Activated T-helper 1 cell treated with Interleukin-2 at 50 U/mL for 16 hours (primary cell): ENCODE data around the gene NRXN3.
"Not testable (repeated sequence)": the region's sequence is repeated elsewhere in the genome, so short reads cannot be mapped to it uniquely, and the experiment has no call there.

Source experiments
- DNase-seq: peaks from one replicate; pipeline ENCODE4 v3.0.0-alpha.2; 2020; ENCODE audit warnings: low read depth

The NRXN3 gene

GRCh38 chr14:79011920-79012204, 841.7 kb downstream of the NRXN3 start:
- DNase-seq, result no peak

GRCh38 chr14:79016828-79017505, 846.8 kb downstream of the NRXN3 start:
- no peak for DNase-seq

GRCh38 chr14:79017561-79017960, 847.4 kb downstream of the NRXN3 start:
- no peak for DNase-seq

GRCh38 chr14:79018836-79019235, 848.7 kb downstream of the NRXN3 start:
- DNase-seq, result no peak

GRCh38 chr14:79019898-79020297, 849.7 kb downstream of the NRXN3 start:
- DNase-seq, result not testable (repeated sequence)

GRCh38 chr14:79021766-79022165, 851.6 kb downstream of the NRXN3 start:
- DNase-seq, result no peak

GRCh38 chr14:79027138-79027537, 857.0 kb downstream of the NRXN3 start:
- no peak for DNase-seq

- no peak for DNase-seq
These were observed 858.1 kb downstream of the NRXN3 start for GRCh38 chr14:79028281-79028680.

- no peak for DNase-seq
These were observed 866.3 kb downstream of the NRXN3 start for GRCh38 chr14:79036441-79036840.

- DNase-seq, result no peak
These were observed 866.9 kb downstream of the NRXN3 start for GRCh38 chr14:79037106-79037505.

GRCh38 chr14:79037593-79037992, 867.4 kb downstream of the NRXN3 start:
- DNase-seq, result no peak

GRCh38 chr14:79040790-79041189, 870.6 kb downstream of the NRXN3 start:
- DNase-seq, result no peak

GRCh38 chr14:79043194-79043889, 873.2 kb downstream of the NRXN3 start:
- no peak for DNase-seq

GRCh38 chr14:79044894-79045624, 874.9 kb downstream of the NRXN3 start:
- DNase-seq, result no peak

GRCh38 chr14:79050787-79051727, 880.9 kb downstream of the NRXN3 start:
- DNase-seq, result no peak

GRCh38 chr14:79051742-79052141, 881.6 kb downstream of the NRXN3 start:
- DNase-seq, result no peak

- DNase-seq, result no peak
These were observed 886.7 kb downstream of the NRXN3 start for GRCh38 chr14:79056879-79057278.

- DNase-seq, result no peak
These were observed 887.2 kb downstream of the NRXN3 start for GRCh38 chr14:79057333-79057732.

- DNase-seq, result no peak
These were observed 892.1 kb downstream of the NRXN3 start for GRCh38 chr14:79062226-79062625.

- no peak for DNase-seq
These were observed 894.0 kb downstream of the NRXN3 start for GRCh38 chr14:79064214-79064613.

- DNase-seq, result no peak
These were observed 904.3 kb downstream of the NRXN3 start for GRCh38 chr14:79074510-79074909.

- no peak for DNase-seq
These were observed 906.3 kb downstream of the NRXN3 start for GRCh38 chr14:79076428-79076827.
